H9 (cell line): ENCODE results near the gene CFAP43. TPM values are rescaled to one million over a fixed set of nuclear protein-coding genes. Genes with fewer than 3 reads are reported as not detected.

Experiments
- DNase-seq: peaks from one replicate; pipeline ENCODE4 v3.0.0-alpha.2; 2017
- H2AFZ ChIP-seq: one replicate; pipeline ENCODE4 v1.6.1; 2013; ENCODE audit warnings: mild to moderate bottlenecking, low read length, control low read depth, moderate library complexity
- H2AK5ac ChIP-seq: 2 replicates; pipeline ENCODE4 v1.6.1; 2013; ENCODE audit warnings: low read length, control low read depth, mixed read lengths; ENCODE audit not compliant: insufficient read length
- H2BK120ac ChIP-seq: one replicate; pipeline ENCODE4 v1.6.1; 2013; ENCODE audit warnings: low read depth, mild to moderate bottlenecking, low read length, control low read depth, inconsistent platforms; ENCODE audit not compliant: poor library complexity, severe bottlenecking
- H2BK12ac ChIP-seq: 2 replicates; pipeline ENCODE4 v1.6.1; 2013; ENCODE audit warnings: low read length, control low read depth, mixed read lengths, low read depth; ENCODE audit not compliant: insufficient read length
- H2BK15ac ChIP-seq: 2 replicates; pipeline ENCODE4 v1.6.1; 2013; ENCODE audit warnings: low read depth, low read length, control low read depth
- H2BK20ac ChIP-seq: one replicate; pipeline ENCODE4 v1.6.1; 2013; ENCODE audit warnings: low read depth, mild to moderate bottlenecking, low read length, control low read depth, inconsistent platforms; ENCODE audit not compliant: poor library complexity, severe bottlenecking
- H2BK5ac ChIP-seq: 2 replicates; pipeline ENCODE4 v1.6.1; 2013; ENCODE audit warnings: low read length, control low read depth, mixed read lengths; ENCODE audit not compliant: insufficient read length
- H3K14ac ChIP-seq: 2 replicates; pipeline ENCODE4 v1.6.1; 2013; ENCODE audit warnings: low read length, control low read depth; ENCODE audit not compliant: insufficient read depth
- H3K18ac ChIP-seq: 2 replicates; pipeline ENCODE4 v1.6.1; 2013; ENCODE audit warnings: low read depth, mild to moderate bottlenecking, mixed read lengths, low read length, control low read depth; ENCODE audit not compliant: insufficient read length
- H3K23ac ChIP-seq: 2 replicates; pipeline ENCODE4 v1.6.1; 2013; ENCODE audit warnings: low read length, control low read depth, mixed read lengths, low read depth; ENCODE audit not compliant: insufficient read length
- H3K23me2 ChIP-seq: 2 replicates; pipeline ENCODE4 v1.6.1; 2013; ENCODE audit warnings: low read depth, mild to moderate bottlenecking, mixed read lengths, low read length, control low read depth; ENCODE audit not compliant: insufficient read length, poor library complexity, severe bottlenecking
- H3K27ac ChIP-seq: 2 replicates; pipeline ENCODE4 v1.5.1; 2013; ENCODE audit warnings: low read length, control low read depth, mixed read lengths, low read depth; ENCODE audit not compliant: insufficient read length
- H3K27me3 ChIP-seq: 2 replicates; pipeline ENCODE4 v1.6.1; 2013; ENCODE audit warnings: low read length, control low read depth, inconsistent platforms; ENCODE audit not compliant: insufficient read depth
- H3K4ac ChIP-seq: 2 replicates; pipeline ENCODE4 v1.6.1; 2013; ENCODE audit warnings: low read depth, mild to moderate bottlenecking, control low read depth, inconsistent platforms, low read length, moderate library complexity
- H3K4me1 ChIP-seq: 2 replicates; pipeline ENCODE4 v1.6.1; 2013; ENCODE audit warnings: low read length, control low read depth, inconsistent platforms; ENCODE audit not compliant: insufficient read depth
- H3K4me2 ChIP-seq: 2 replicates; pipeline ENCODE4 v1.6.1; 2013; ENCODE audit warnings: low read length, control low read depth, mixed read lengths; ENCODE audit not compliant: insufficient read length, insufficient read depth
- H3K56ac ChIP-seq: 2 replicates; pipeline ENCODE4 v1.6.1; 2013; ENCODE audit warnings: low read depth, mild to moderate bottlenecking, mixed read lengths, low read length, control low read depth; ENCODE audit not compliant: insufficient read length
- H3K79me1 ChIP-seq: 2 replicates; pipeline ENCODE4 v1.6.1; 2013; ENCODE audit warnings: low read depth, mild to moderate bottlenecking, moderate library complexity, low read length, control low read depth, inconsistent platforms; ENCODE audit not compliant: insufficient read depth, poor library complexity, severe bottlenecking
- H3K79me2 ChIP-seq: 2 replicates; pipeline ENCODE4 v1.6.1; 2013; ENCODE audit warnings: low read length, control low read depth, inconsistent platforms; ENCODE audit not compliant: insufficient read depth
- H3K9ac ChIP-seq: 2 replicates; pipeline ENCODE4 v1.6.1; 2013; ENCODE audit warnings: low read length, control low read depth, mixed read lengths; ENCODE audit not compliant: insufficient read length; ENCODE audit errors: extremely low read depth
- H3K9me3 ChIP-seq: one replicate; pipeline ENCODE4 v1.6.1; 2013; ENCODE audit warnings: low read depth, low read length, inconsistent platforms; ENCODE audit not compliant: control insufficient read depth
- H3T11ph ChIP-seq: one replicate; pipeline ENCODE4 v1.6.1; 2013; ENCODE audit warnings: mild to moderate bottlenecking, low read length, control low read depth, inconsistent platforms
- H4K20me1 ChIP-seq: one replicate; pipeline ENCODE4 v1.6.1; 2013; ENCODE audit not compliant: control insufficient read depth, insufficient read length, insufficient read depth
- H4K5ac ChIP-seq: 2 replicates; pipeline ENCODE4 v1.6.1; 2013; ENCODE audit warnings: low read depth, mild to moderate bottlenecking, mixed read lengths, low read length, control low read depth; ENCODE audit not compliant: insufficient read length
- H4K8ac ChIP-seq: replicated peaks from 2 replicates; pipeline ENCODE4 v1.6.1; 2013; ENCODE audit warnings: low read length, control low read depth, mixed read lengths, low read depth; ENCODE audit not compliant: insufficient read length
- H4K91ac ChIP-seq: 2 replicates; pipeline ENCODE4 v1.6.1; 2013; ENCODE audit warnings: low read depth, mild to moderate bottlenecking, moderate library complexity, mixed read lengths, low read length, control low read depth; ENCODE audit not compliant: insufficient read length
- H3K27ac Mint-ChIP-seq, 3 experiments: 2 replicates in 2 of 3; 3 replicates in 1 of 3; pipeline ENCODE4 v1.8.0; 2020 to 2021; ENCODE audit warnings: mixed read lengths in 3 of 3, mild to moderate bottlenecking in 1 of 3, moderate library complexity in 1 of 3
- H3K27me3 Mint-ChIP-seq: 2 replicates; pipeline ENCODE4 v1.8.0; 2021; ENCODE audit warnings: low read depth, mild to moderate bottlenecking, moderate library complexity, mixed read lengths
- H3K36me3 Mint-ChIP-seq, 3 experiments: 2 replicates in 2 of 3; 3 replicates in 1 of 3; pipeline ENCODE4 v1.8.0; 2020 to 2021; ENCODE audit warnings: low read depth in 3 of 3, mixed read lengths in 3 of 3; ENCODE audit not compliant: insufficient read depth in 1 of 3
- H3K4me1 Mint-ChIP-seq, 2 experiments: 2 replicates each; pipeline ENCODE4 v1.8.0; 2020; ENCODE audit warnings: mixed read lengths in 2 of 2
- H3K4me3 Mint-ChIP-seq, 2 experiments: 2 replicates in 1 of 2; 3 replicates in 1 of 2; pipeline ENCODE4 v1.8.0; 2020 to 2021; ENCODE audit warnings: mild to moderate bottlenecking in 2 of 2, mixed read lengths in 2 of 2, moderate library complexity in 1 of 2
- H3K9me3 Mint-ChIP-seq, 2 experiments: 2 replicates in 1 of 2; 3 replicates in 1 of 2; pipeline ENCODE4 v1.8.0; 2020; ENCODE audit warnings: mild to moderate bottlenecking in 2 of 2, mixed read lengths in 2 of 2, moderate library complexity in 1 of 2
- WGBS: extraction: QIAGEN DNeasy Blood & Tissue Kit; methylation state at CpG from one replicate; pipeline ENCODE4 v1.1.7; 2013; ENCODE audit warnings: missing lambda C conversion rate, low lambda C conversion rate, mixed read lengths; ENCODE audit not compliant: insufficient read length; ENCODE audit errors: extremely low coverage; 5-methylcytosine and 5-hydroxymethylcytosine counted together
- total RNA-seq: library from RNA; stranded (reverse); gene quantifications from 2 replicates; pipeline ENCODE4 v1.2.1, GENCODE V29; 2021
- TF ChIP-seq, protein P1 (sequence below): fragments of 200-600 bp; sonication (generic); conservative IDR thresholded peaks from 3 replicates; pipeline ENCODE4 v1.8.0; 2021; ENCODE audit warnings: antibody characterized with exemption, mild to moderate bottlenecking

Gene CFAP43
- total RNA-seq, 1 experiment from 2014 or later, result 0.26 TPM

- Histone ChIP-seq H3K4me2 (peak overlapping the region; percentile 70), H2BK5ac (peak overlapping the region; percentile 94), H3K79me1 (no peaks in the 10 kb centered on the region), H2AFZ (peak overlapping the region; percentile 75), H3K9ac (peak overlapping the region; percentile 96), H2AK5ac (no peak overlapping the region), H3K18ac (peak overlapping the region; percentile 84), H2BK120ac (peak overlapping the region; percentile 94), H3K4me1 (no peaks in the 10 kb centered on the region), H2BK12ac (no peak overlapping the region), H3K23ac (no peak overlapping the region), H4K20me1 (no peaks in the 10 kb centered on the region), H3K14ac (peak overlapping the region; percentile 81; the same call in 1 of the 2 replicates), H3K27ac (peak overlapping the region; percentile 98), H3K4ac (no peak overlapping the region; the same call in 1 of the 2 replicates), H4K91ac (no peak overlapping the region), H3K9me3 (no peaks in the 10 kb centered on the region), H2BK15ac (no peak overlapping the region), H4K8ac (no peak overlapping the region), H3K27me3 (no peaks in the 10 kb centered on the region), H3T11ph (peak overlapping the region; percentile 87), H2BK20ac (no peak overlapping the region), H3K23me2 (peaks cover 10% of the 10 kb centered on the region), H3K56ac (no peak overlapping the region), H3K79me2 (no peaks in the 10 kb centered on the region), H4K5ac (no peak overlapping the region)
- H3K4me3 Mint-ChIP-seq, result peak overlapping the region; percentile 78 to 90
- H3K27ac Mint-ChIP-seq, result peak overlapping the region; percentile 99
- TF ChIP-seq, protein P1, sequence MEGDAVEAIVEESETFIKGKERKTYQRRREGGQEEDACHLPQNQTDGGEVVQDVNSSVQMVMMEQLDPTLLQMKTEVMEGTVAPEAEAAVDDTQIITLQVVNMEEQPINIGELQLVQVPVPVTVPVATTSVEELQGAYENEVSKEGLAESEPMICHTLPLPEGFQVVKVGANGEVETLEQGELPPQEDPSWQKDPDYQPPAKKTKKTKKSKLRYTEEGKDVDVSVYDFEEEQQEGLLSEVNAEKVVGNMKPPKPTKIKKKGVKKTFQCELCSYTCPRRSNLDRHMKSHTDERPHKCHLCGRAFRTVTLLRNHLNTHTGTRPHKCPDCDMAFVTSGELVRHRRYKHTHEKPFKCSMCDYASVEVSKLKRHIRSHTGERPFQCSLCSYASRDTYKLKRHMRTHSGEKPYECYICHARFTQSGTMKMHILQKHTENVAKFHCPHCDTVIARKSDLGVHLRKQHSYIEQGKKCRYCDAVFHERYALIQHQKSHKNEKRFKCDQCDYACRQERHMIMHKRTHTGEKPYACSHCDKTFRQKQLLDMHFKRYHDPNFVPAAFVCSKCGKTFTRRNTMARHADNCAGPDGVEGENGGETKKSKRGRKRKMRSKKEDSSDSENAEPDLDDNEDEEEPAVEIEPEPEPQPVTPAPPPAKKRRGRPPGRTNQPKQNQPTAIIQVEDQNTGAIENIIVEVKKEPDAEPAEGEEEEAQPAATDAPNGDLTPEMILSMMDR, result no peak
- peaks cover 30 to 33% of the 10 kb centered on the region in 2 experiments for H3K4me1 Mint-ChIP-seq
- no peaks in the 10 kb centered on the region for H3K27me3 Mint-ChIP-seq
- H3K9me3 Mint-ChIP-seq, result no peaks in the 10 kb centered on the region
- no peak for DNase-seq
- WGBS, result no CpG with 5 or more reads among the region's 2 CpGs
- peaks cover 0 to 19% (median 0%) of the 10 kb centered on the region in 3 experiments; a peak in 5 of 7 replicates for H3K36me3 Mint-ChIP-seq
Observed at GRCh38 chr10:104120512-104120902, 111.7 kb downstream of the CFAP43 start.
